NCI-H187 (cell line): Measurements from ENCODE around the gene FILIP1L.
"Not testable (repeated sequence)": the region's sequence is repeated elsewhere in the genome, so short reads cannot be mapped to it uniquely, and the experiment has no call there.

Source experiments
- DNase-seq, 2 experiments: peaks; one replicate each; lab custom pipeline; 2025; lab: John Stamatoyannopoulos, UW

The FILIP1L gene

DNA sequence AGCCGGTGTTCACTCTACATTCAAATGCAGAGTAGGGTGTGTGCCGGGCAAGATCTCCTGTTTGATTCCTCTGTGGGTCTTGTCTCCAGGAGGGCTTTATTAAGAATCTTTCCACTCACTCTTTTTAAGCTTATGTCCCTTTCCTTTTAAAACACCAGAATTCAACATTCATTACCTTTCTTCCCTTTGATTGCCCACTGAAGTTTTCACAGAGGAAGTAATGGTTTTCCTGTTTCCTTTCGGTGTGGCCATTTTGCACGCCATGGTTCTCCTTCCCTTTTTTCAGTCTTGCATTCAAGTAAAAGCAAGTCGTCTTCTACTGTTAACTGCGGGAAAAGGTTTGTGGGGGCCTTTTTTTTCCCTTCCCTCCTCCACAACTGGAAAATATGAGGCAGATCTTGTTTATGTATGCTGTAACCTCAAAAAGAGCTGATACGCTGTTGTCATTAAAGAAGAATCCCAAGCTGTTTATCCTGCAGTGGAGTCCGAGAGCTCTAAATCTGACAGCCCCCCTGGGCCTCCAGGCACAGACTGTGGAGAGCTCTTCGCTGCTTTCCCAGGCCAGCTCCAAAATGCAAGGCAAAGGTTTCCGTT lies 40.5 kb downstream of the FILIP1L start:
- DNase-seq = no peak

DNA sequence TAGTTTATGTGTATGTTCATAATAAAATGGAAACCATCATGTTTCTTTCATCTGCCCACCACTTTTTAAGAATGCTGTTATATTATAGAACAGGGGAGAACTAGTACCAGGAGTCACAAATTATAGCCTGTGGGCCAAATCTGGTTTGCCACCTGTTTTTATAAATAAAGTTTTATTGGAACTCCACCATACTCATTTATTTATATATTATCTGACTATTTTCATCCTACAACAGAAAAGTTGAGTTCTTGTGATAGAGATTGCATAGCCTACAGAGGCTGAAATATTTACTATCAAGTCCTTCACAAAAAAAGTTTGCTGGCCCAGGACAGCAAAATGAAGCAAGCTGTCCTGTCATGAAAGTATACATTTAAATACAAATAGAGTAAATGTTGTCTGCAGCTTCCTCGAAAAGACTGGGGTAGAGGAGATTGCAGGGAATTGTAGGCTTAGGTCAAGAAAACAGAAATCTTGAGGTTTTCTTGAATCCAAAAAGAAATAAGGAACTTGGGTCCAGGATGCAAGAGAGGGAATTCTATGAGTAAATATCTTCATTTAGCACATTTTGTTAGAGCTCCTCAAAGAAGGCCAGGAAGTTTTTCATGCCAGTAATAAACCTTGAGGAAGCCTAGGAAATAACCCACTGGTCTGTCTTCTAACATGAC lies 41.1 kb downstream of the FILIP1L start:
- DNase-seq = no peak

DNA sequence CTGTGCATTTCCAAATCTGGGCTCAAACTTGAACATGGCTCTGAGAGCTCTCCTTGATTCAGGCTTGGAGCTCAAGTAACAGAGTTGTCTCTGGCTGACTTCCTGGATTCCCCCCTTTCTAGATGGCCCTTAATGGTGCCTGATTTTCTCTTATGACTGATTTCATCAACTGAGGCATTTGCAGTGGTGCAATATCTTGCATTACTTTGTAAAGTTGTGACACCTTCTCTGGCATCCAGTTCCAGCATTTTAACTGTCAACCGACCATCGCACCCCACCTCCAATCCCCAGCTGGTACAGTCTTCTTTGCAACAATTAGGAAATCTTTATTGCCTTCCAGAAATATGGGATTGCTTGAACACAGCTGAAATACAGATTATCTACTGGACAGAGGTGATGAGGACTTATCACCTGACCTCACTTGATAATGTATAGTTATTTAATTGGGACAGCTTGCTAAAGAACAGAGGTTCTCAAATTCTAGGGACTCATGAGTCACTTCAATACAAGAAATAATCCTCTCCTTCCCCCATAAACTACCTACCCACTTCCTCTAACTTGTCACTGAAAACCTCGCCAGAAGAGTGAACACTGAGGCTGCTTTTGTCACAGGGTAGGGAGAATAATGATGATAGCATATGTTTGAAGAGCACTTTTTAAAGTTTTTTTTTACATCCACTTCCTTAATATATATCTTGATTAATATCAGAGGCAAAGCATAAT lies 41.8 kb downstream of the FILIP1L start:
- DNase-seq = no peak

DNA sequence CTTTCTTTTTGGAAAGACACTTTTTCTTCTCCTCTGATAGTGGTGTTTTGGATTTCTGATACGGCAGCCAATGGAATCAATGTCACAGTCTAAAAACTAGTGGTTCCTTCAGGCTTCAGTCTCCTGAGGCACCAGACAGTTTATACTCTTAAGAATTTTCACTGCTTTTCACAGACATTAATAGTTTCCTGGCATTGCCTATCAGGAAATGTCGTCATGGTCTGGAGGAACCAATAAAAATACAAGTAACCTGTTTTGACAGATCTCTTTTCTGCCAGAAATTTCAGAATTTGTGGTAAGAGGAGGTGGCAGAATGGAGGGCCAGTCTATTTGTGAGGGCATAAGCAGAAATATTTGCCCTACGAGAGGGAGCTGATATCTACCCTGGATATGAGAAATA lies 44.8 kb downstream of the FILIP1L start:
- DNase-seq = no peak

DNA sequence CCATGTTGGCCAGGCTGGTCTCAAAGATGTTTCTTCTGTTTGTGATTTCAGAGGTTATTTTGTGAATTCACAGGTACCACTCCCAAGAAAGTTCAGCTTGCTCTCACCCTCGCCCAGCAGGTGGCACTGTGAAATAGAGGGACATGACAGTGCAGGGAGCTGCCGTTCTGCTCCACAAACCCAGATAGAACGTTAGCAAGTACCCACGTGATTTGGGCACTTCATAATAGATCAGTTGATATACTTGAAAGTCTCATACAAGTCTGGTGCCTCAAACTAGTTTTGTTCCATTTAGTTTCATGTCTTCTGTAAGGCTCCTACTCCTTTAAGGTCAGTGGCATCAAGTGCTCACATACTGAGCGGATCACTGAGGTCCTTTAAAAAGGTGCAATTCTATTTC lies 45.5 kb downstream of the FILIP1L start:
- DNase-seq = peak; percentile 30 to 63

DNA sequence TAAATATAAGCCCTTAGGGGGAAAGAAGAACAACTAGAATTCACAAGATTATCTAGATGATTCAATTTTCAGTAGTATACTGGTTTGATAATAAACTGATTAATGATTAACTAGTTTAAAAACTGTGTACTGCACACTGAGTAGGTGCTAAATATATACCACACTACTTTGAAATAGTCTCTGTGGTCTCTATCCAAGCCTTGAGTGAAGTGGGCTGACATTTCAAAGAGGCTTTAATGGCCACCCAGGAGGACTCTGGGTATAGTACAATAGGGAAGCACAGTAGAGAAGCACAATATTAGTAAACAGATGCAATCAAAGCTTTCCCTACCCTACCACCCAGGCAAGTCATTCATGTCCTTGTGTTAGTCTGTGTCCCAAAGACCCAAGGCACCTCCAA lies 46.7 kb downstream of the FILIP1L start:
- no peak for DNase-seq

DNA sequence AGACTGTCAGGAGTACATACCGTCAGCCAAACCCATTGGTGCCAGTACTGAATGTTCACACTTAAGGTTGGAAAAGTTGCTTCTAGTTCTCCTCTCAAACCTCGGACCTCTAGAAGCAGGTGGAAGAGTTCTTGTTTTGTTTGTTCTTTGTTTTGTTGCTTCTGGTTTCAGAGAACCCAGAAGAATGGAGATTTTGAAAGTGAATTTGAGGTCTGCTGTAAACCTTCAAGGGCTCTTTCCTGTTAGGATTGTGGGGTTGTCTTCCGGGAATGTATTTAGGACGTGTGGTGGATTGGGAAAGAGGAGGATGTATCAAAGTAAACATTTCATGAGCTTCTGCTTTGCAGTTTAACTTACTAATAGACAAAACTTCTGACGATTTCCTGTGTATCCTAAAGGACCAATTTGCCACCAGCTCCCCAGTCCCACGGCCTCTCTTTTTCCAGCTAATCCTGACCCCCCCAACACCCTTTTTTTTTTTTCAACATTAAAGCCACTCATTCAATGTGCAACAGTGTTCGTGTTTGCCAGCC lies 50.3 kb downstream of the FILIP1L start:
- DNase-seq = no peak

DNA sequence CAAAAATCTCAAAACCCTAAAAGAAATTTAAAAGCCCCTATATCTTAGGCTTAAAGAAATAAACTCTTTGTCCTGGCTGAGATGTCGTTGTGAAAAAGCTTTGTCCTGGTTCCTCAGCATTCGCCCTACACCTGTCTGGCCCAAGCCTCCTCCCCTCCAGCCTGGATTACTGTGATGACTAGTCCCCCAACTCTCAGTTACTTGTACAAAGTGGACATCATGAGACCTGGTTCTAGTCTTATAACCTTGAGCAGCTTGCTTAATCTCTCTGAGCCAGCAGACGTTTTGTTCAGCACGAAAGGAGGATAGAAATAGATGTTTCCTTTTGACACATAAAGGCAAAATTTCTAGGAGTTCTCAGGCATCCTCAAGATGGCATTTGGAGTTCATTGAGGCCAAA lies 51.6 kb downstream of the FILIP1L start:
- DNase-seq = no peak

DNA sequence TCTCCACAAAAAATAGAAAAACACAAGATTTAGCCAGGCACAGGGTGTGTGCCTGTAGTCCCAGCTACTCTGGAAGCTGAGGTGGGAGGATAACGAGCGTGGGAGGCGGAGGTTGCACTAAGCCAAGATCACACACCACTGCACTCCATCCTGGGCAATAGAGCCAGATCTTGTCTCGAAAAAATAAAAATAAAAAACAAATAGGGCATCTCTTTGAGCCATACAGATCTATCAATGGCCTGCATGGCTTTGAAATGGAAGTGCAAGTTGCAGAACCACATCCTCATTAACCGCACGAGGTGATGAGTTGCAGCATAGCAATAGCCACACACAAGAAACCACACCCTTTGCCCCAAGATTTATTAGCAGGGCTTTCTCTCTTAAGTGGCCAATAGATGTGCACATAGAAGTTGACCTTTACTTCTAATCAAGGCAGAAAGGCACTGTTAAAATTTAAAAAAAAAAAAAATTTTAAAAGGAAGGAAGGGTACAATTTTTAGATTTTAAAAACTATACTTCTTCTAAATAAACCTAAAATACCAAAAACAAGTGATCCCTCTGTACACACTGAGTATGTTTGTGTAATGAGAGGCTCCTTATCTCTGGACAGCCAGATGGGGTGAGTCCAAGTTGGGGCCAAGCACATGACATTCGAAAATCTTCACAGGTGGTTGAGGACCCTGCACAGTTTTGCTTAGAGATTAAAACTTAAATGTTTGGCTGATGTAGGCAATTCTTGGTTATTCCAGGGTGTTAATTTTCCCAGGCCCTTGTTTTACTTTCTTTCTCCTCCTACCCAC lies 53.4 kb downstream of the FILIP1L start:
- DNase-seq = no peak

DNA sequence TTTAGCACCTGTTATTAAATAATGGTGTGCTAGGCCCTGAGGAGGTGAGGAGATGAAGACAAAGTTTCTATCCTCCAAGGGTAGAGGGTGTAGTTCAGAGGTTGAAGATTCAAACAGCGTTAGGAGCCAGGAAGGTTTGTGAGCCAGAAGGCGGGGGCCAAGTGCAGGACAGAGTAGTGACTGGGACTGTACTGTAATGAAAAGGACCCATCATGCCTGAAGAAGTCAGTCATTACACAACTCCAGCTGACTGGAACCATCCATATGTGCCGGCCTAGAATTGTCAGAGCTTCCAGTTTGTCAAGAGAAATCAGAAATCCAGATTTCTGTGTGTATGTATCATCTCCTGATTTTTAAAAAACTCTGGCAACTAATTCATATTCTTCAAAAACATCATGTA lies 54.8 kb downstream of the FILIP1L start:
- DNase-seq = no peak

DNA sequence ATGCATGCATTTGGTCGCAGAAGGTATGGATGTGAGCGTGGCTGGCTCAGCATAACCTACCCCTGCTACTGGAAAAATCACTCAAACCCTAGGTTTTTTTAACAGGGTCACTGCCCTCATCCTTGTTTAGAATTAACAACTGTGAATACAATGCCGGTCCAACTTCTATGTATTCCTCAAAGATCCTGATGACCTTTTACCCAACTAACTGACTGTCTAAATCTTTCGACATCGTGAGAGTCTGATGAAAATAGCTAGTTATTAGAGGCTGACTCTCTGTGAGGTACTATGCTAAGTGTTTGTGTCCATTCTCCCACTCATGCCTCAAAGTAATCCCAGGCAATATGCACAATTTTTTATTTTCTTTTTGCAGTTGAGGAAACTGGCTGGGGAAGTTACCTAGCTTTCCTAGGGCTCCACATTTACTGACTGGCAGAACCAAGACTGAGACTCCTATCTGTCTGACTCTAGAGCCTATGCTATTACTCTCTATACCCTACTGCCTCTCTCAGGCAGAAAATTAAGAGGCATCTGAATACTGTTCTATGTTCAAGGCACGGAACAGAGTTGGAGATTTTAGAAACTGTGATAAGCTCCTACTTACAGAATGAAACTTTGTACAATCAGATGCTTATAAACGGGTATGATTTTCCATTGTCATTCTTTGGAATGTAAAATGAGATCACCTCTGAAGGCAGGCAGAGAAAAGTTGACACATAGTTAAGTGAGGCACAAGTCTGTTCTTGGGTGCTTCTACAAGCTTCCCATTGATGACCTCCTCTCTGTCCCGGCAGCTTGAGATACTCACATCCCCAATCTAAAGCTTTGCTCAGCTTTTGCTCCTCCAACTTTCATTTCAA lies 56.4 kb downstream of the FILIP1L start:
- no peak for DNase-seq

DNA sequence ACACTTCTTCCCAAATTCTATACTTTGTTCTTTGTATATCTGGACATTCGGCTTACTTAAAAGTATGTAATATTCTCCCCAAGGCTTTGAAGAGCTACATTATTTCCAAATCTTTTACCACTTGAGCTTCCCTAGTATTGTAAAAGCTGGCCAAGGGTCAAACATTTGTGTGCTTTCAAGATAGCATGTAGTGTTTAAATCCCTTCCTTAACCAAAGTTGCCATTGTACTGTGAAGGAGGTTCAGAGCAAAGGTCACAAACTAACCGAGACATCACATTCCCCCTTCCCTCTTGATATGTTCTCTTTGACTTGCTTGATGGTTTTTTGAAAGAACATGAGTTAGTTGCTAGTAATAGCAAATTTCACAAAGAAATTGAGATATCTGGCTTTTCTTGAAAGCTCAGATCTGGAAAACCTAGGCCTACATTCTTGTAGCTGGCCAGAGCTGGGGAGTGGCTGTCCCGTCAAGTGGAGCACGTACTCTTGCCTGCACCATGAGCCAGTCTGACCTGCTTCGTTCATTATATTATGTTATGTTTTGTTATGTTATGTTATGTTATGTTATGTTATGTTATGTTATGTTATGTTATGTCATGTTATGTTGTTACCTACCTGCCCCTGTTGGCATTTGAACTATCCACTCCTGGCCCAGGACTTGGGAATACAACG lies 60.2 kb downstream of the FILIP1L start:
- DNase-seq = no peak

DNA sequence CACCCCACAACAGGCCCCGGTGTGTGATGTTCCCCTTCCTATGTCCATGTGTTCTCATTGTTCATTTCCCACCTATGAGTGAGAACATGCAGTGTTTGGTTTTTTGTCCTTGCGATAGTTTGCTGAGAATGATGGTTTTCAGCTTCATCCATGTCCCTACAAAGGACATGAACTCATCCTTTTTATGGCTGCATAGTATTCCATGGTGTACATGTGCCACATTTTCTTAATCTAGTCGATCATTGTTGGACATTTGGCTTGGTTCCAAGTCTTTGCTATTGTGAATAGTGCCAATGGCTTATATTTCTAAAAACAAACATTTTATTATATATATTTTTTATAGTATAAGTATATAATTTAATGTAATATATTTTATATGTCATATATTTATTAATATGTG lies 62.8 kb downstream of the FILIP1L start:
- DNase-seq = not testable (repeated sequence)

DNA sequence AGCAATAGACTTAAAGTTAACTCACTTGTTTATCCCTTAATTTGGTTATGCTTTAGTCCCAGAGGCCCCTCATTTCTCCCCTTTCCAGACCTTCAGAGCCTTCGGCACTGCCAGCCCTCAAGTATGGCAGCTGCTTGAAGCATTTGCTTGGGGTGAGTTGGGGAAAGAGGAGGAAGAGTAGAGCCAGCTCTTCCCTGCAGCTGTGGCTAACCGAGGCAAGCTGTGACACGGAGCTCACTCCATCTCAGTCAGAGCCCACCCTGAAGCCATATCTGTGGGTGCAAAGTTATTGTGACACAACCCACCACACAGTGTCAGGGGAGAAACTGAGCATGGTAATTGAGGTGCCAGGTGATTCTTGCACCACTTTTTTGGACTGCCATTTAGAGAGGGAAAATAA lies 66.1 kb downstream of the FILIP1L start:
- DNase-seq = no peak

DNA sequence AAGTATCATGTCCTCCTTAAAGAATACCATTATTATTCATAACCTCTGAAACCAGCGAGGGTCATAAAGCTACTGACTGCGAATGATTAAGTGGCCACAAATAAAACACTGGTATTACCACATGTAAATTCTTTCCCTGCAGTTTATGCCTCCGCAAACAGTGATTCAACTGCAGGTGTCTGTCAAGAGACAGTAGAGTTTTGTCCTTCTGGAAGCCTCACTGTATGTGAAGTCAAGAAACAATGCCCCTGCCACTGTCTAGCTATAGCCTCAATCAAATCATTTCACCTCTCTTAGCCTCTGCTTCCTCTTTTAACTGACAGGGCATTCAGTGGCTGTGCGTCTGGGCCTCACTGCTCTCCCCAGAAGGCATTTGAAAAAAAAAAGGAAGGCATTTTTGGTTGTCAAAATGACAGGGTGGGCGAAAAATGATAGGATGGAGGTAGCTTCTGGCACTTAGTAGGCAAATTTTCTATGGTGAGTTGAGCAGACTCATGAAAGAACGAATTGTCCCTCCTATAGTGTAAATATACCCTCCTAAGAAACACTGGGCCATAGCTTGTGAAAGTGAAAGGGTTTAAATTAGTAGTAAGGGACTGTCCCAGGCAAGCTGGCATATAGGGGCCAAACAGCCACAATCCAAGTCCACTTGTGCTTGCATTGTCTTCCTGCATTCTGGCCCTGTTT lies 66.7 kb downstream of the FILIP1L start:
- DNase-seq = no peak

DNA sequence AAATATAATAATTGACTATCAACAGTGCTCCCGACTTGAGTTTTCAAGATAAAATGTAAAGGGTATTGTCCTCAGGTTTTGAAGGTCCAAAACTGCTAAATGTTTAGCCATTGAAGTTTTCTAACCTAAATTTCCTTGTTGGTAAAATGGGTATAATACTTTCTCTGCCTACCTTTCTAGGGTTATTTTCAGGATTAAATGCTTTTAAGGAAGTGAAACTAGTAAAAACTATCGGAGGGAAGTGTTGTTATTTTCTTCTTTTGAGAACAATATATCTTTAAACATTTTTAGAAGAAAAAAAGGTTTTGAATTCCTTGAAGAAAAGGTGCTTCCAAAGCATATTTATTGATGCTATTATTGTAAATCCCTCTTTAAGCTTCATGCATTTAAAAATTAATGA lies 67.3 kb downstream of the FILIP1L start:
- DNase-seq = no peak

DNA sequence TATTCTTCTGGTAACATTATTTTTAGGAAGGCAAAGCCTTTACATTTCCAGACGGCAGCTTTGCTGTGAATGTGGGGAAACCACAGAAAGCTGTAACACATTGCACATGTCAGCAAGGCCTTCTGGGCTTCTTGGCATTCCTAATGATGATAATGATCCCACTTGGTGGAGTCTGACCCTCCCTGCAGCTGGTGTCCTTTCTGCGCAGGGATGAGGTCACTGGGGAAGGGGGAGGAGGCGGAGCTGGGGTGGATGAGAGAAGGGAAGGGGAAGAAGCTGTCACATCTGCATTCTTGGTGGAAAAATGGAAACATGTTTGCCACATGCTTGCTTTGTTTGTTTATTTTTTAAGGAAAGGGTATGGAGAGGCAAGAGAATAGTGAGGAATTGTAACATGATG lies 68.6 kb downstream of the FILIP1L start:
- no peak for DNase-seq

DNA sequence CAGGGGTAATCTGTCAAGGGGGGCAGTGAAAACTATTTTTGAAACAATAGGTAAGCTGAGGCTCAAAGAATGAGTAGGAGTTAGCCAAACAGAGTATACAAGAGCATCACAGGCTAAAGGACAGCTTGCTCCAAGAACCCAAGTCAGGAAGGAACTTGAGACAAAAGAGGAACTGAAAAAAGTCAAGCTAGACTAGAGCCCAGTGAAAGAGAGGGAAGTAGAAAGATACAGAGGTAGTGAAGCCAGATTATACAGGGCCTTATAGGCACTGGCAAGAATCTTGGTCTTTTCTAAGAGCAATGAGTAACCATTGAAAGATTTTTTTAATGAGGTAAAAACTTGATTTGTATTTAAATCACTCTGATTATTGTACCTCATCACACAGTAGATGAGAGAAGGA lies 69.9 kb downstream of the FILIP1L start:
- DNase-seq = no peak

DNA sequence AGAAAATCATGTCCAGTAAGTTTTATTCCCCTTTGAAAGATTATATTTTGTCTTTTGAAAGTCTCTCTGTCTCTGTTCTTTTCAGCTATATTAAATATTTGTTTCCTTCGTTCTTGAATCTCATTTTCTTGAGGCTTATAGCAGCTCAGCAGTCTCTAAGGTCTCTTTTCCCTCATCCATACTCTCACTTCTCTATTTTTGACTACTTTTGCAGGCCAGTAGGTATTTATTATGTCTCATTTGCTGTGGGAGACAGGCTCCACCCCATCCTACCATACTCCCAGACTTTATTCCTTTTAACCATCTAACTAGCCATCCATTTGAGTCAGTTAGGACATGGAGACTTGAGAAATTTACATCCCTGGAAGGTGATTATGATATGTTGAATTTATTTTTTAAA lies 71.0 kb downstream of the FILIP1L start:
- DNase-seq = no peak
